ENCODE results near the gene UBA7.

UBA7 gene

DNA sequence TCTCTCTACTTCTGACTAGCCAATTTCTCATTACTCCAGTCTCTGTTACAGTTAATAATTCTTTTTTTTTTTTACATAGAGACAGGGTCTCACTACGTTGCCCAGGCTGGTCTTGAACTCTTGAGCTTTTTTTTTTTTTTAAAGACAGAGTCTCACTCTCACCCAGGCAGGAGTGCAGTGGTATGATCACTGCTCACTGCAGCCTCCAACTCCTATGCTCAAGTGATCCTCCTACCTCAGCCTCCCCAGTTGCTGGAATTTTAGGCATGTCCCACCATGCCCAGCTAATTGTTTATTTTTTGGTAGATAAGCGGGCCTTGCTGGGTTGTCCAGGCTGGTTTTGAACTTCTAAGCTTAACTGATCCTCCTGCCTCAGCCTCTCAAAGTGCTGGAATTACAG, 41.0 kb downstream of the UBA7 start:
- H3K36me3 ChIP-seq (replicated peaks; ENCODE audit: low read depth, low read length): peaks cover 16% of the 10 kb centered on the region
- no peak overlapping the region for H3K9ac ChIP-seq (ENCODE audit: low read length)
- peaks cover 83% of the 10 kb centered on the region for H3K79me2 ChIP-seq (ENCODE audit: low read length)
- H3K4me3 ChIP-seq (ENCODE audit: low read length): no peak overlapping the region
- H3K4me2 ChIP-seq (ENCODE audit: low read length): no peak overlapping the region
- H3K27me3 ChIP-seq (ENCODE audit: low read depth, low read length): no peaks in the 10 kb centered on the region
- no peak overlapping the region for H2AFZ ChIP-seq (ENCODE audit: low read depth, low read length)
- H4K20me1 ChIP-seq (ENCODE audit: insufficient read depth, low read length): peaks cover 24% of the 10 kb centered on the region
- H3K27ac ChIP-seq (ENCODE audit: low read length): no peak overlapping the region
- no peaks in the 10 kb centered on the region for H3K9me3 ChIP-seq (ENCODE audit: insufficient read depth, low read length)
- TF ChIP-seq CTCF (IDR thresholded peaks at IDR 0.05; ENCODE audit: low read depth, low read length): no peak
- TF ChIP-seq EZH2phosphoT487 (IDR thresholded peaks at IDR 0.05; ENCODE audit: low read depth): no peak
- H3K4me1 ChIP-seq (ENCODE audit: low read length): no peaks in the 10 kb centered on the region

DNA sequence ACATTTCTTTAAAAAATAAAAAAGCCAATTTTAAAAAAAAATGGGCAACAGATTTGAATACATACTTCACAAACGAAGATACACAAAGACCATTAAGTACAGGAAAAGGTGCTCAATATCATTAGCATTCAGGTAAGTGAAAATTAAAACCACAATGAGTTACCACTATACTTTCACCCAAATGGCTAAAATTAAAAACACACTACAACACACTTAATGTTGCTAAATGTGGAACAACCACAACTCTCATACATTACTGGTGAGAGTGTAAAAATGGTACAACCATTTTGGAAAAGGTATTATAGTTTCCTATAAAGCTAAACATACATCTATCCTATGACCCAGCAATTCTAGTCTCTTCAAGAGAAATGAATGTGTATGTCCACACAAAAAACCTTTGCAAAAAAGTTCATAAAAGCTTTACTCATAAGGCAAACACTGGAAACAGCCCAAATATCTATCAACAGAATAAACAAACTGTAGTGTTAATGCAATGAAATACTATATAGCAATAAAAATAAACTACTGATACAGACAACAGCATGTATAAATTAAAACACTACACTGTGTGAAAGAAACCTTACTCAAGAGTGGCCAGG, 42.3 kb downstream of the UBA7 start:
- H3K9me3 ChIP-seq (ENCODE audit: insufficient read depth, low read length): no peaks in the 10 kb centered on the region
- no peak overlapping the region for H2AFZ ChIP-seq (ENCODE audit: low read depth, low read length)
- peaks cover 24% of the 10 kb centered on the region for H4K20me1 ChIP-seq (ENCODE audit: insufficient read depth, low read length)
- TF ChIP-seq CTCF (IDR thresholded peaks at IDR 0.05; ENCODE audit: low read depth, low read length) (no peak), EZH2phosphoT487 (IDR thresholded peaks at IDR 0.05; ENCODE audit: low read depth) (no peak)
- no peak overlapping the region for H3K27ac ChIP-seq (ENCODE audit: low read length)
- H3K4me1 ChIP-seq (ENCODE audit: low read length): no peaks in the 10 kb centered on the region
- no peak overlapping the region for H3K4me3 ChIP-seq (ENCODE audit: low read length)
- no peaks in the 10 kb centered on the region for H3K27me3 ChIP-seq (ENCODE audit: low read depth, low read length)
- H3K4me2 ChIP-seq (ENCODE audit: low read length): no peak overlapping the region
- H3K9ac ChIP-seq (ENCODE audit: low read length): no peak overlapping the region
- H3K36me3 ChIP-seq (replicated peaks; ENCODE audit: low read depth, low read length): peaks cover 13% of the 10 kb centered on the region
- peaks cover 84% of the 10 kb centered on the region for H3K79me2 ChIP-seq (ENCODE audit: low read length)

- Histone ChIP-seq H3K9ac (ENCODE audit: low read length) (no peak overlapping the region), H3K27ac (ENCODE audit: low read length) (no peak overlapping the region), H3K4me1 (ENCODE audit: low read length) (no peaks in the 10 kb centered on the region), H4K20me1 (ENCODE audit: insufficient read depth, low read length) (peaks cover 19% of the 10 kb centered on the region), H3K36me3 (replicated peaks; ENCODE audit: low read depth, low read length) (peaks cover 8% of the 10 kb centered on the region), H3K9me3 (ENCODE audit: insufficient read depth, low read length) (no peaks in the 10 kb centered on the region), H2AFZ (ENCODE audit: low read depth, low read length) (no peak overlapping the region), H3K79me2 (ENCODE audit: low read length) (peaks cover 81% of the 10 kb centered on the region), H3K4me3 (ENCODE audit: low read length) (no peak overlapping the region), H3K27me3 (ENCODE audit: low read depth, low read length) (no peaks in the 10 kb centered on the region), H3K4me2 (ENCODE audit: low read length) (no peak overlapping the region)
- no peak for TF ChIP-seq EZH2phosphoT487 (IDR thresholded peaks at IDR 0.05; ENCODE audit: low read depth)
- no peak for TF ChIP-seq CTCF (IDR thresholded peaks at IDR 0.05; ENCODE audit: low read depth, low read length)
Measured at GRCh38 chr3:49769926-49770325, 43.8 kb downstream of the UBA7 start.

- Histone ChIP-seq H3K27me3 (ENCODE audit: low read depth, low read length) (no peaks in the 10 kb centered on the region), H2AFZ (ENCODE audit: low read depth, low read length) (no peak overlapping the region), H3K79me2 (ENCODE audit: low read length) (peaks cover 83% of the 10 kb centered on the region), H3K9ac (ENCODE audit: low read length) (no peak overlapping the region), H4K20me1 (ENCODE audit: insufficient read depth, low read length) (peaks cover 23% of the 10 kb centered on the region), H3K4me3 (ENCODE audit: low read length) (no peak overlapping the region), H3K4me1 (ENCODE audit: low read length) (no peaks in the 10 kb centered on the region), H3K4me2 (ENCODE audit: low read length) (no peak overlapping the region), H3K36me3 (replicated peaks; ENCODE audit: low read depth, low read length) (peaks cover 9% of the 10 kb centered on the region), H3K27ac (ENCODE audit: low read length) (no peak overlapping the region), H3K9me3 (ENCODE audit: insufficient read depth, low read length) (no peaks in the 10 kb centered on the region)
- TF ChIP-seq CTCF (IDR thresholded peaks at IDR 0.05; ENCODE audit: low read depth, low read length) (no peak), EZH2phosphoT487 (IDR thresholded peaks at IDR 0.05; ENCODE audit: low read depth) (no peak)
Measured at GRCh38 chr3:49769286-49769915, 44.4 kb downstream of the UBA7 start.
